Measurements from ENCODE around the gene ANKRD66.

Gene ANKRD66

GRCh38 chr6:46792635-46793034, 45.9 kb downstream of the ANKRD66 start:
- no peak for DNase-seq

- DNase-seq: no peak
Measured at GRCh38 chr6:46793138-46793537, 46.4 kb downstream of the ANKRD66 start, which contains the start of gene MEP1A. MEP1A (plus strand) TSS chr6:46793389; CDS start chr6:46793399, 10 bp downstream.

DNA sequence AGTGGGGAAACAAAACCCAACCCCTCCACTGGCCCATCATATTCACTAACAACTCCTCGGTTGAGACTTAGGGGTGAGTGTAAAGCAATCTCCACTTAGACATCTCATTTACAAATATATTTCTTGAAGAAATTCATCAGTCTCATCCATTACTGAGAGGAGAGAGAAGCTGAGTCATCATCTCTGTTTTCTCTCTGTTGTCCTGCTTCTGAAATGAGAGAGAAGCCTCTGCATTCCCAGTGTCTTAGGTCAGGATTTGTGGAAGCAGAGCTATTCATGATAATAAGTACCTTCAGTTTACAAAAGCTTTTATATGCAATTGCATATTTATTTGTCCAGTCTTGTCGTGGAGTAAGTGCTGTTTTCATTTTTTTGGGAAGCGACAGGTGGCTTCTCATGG, 47.3 kb downstream of the ANKRD66 start:
- DNase-seq: no peak

DNA sequence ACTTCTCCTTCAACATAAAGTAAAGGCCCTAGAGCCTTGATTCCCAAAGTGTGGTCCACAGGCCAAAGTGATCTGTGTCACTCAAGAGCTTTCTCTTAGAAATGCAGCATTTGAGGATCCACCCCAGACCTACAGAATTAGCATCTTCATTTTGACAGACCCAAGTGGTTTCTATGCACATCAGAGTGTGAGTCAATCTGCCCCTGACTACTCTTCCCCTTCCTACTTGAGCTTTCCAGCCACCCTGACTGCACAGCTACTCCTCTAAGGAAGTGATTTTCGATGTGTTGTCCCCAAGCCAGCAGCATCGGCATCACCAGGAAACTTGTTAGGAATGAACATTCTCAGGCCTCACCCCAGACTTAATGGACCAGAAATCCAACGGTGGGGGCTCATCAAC, 49.1 kb downstream of the ANKRD66 start:
- DNase-seq: no peak

GRCh38 chr6:46796848-46797580, 50.3 kb downstream of the ANKRD66 start:
- DNase-seq: no peak

GRCh38 chr6:46799657-46800056, 52.9 kb downstream of the ANKRD66 start:
- no peak for DNase-seq

- DNase-seq: no peak
Measured at GRCh38 chr6:46808806-46809205, 62.1 kb downstream of the ANKRD66 start.

All from NCI-H2171 treated with DMSO at 0.1 percent for 48 hours (cell line).